ENCODE measurements around the gene CTXN2. TPM values are rescaled to one million over a fixed set of nuclear protein-coding genes. Genes with fewer than 3 reads are reported as not detected.

The CTXN2 gene
- total RNA-seq, 4 donors from 2014 or later = not detected

GRCh38 chr15:48244921-48245320 lies 53.5 kb downstream of the CTXN2 start:
- H3K36me3 ChIP-seq = no peaks in the 10 kb centered on the region
- H3K27me3 ChIP-seq = no peaks in the 10 kb centered on the region
- H3K4me1 ChIP-seq = no peaks in the 10 kb centered on the region
- ATAC-seq = no peak
- H3K27ac ChIP-seq = no peak overlapping the region
- H3K9me3 ChIP-seq = no peaks in the 10 kb centered on the region
- 78 to 94% methylated on average over 1 of the region's 1 CpG for WGBS, 2 donors (ENCODE audit: low coverage in 1 of 2)
- no peak overlapping the region for H3K4me3 ChIP-seq
- no peak for TF ChIP-seq POLR2AphosphoS5 (IDR thresholded peaks at IDR 0.05)
- TF ChIP-seq EP300 (IDR thresholded peaks at IDR 0.05) = no peak
- TF ChIP-seq CTCF (IDR thresholded peaks at IDR 0.05) = no peak
- TF ChIP-seq POLR2A (IDR thresholded peaks at IDR 0.05) = no peak

DNA sequence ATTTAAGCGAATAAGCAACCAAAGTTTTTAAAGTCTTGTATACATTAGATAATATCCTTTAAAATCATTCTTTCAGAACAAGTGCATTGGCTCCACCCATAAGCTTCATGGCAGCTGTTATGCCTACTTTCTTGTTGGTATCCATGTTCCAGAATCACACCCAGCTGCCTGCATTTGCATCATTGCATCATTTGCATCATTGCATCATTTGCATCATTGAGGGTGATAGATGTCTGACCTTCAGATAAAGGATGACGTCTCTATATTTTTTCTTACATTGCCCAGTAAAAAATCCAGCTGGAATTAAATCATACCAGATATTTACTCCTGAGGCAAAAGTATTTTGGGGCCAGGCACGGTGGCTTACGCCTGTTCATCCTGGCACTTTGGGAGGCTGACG lies 56.9 kb downstream of the CTXN2 start:
- TF ChIP-seq POLR2A (IDR thresholded peaks at IDR 0.05) (no peak), POLR2AphosphoS5 (IDR thresholded peaks at IDR 0.05) (no peak), CTCF (IDR thresholded peaks at IDR 0.05) (no peak), EP300 (IDR thresholded peaks at IDR 0.05) (no peak)
- Histone ChIP-seq H3K4me3 (no peak overlapping the region), H3K27ac (no peak overlapping the region), H3K9me3 (no peaks in the 10 kb centered on the region), H3K27me3 (no peaks in the 10 kb centered on the region), H3K4me1 (no peaks in the 10 kb centered on the region), H3K36me3 (no peaks in the 10 kb centered on the region)
- WGBS, 2 donors (ENCODE audit: low coverage in 1 of 2) = 94 to 100% methylated on average over 1 to 5 of the region's 5 CpGs
- no peak for ATAC-seq

DNA sequence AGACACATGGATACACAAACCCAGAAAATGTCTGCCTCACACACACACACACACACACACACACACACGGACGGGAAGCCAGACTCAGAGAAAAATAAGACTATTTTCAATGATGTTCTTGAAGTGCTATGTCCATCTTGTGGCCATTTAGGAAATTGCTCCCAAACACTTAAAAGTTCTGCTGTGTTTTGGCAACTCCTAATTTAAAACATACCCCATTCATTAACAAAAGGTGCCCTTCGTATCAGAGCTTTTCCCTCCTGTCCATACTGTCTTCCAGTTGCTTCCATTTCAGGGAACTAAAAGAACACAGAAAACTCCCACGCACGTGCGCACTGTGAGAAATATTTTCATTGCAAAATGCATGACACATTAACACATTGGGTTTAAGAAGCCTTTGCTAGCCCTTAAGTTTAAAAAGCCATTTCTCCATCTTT lies 59.2 kb downstream of the CTXN2 start:
- no peaks in the 10 kb centered on the region for H3K36me3 ChIP-seq
- 25 to 47% methylated on average over 5 to 6 of the region's 6 CpGs for WGBS, 2 donors (ENCODE audit: low coverage in 1 of 2)

DNA sequence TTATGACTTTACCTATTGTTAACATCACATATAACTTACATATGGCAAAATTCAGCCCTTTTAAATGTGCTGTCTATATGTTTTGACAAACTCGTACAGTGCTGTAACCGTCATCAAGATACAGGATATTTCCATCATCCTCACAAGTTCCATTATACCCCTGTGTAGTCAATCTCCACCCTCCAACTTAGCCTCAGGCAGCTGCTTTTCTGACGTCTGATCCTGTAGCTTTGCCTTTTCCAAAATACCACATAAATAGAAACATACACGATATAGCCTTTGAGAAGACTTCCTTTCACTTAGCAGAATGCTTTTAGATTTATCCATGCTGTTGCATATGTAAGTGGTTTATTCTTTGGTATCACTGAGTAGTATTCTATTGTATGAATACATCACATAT lies 61.7 kb downstream of the CTXN2 start:
- H3K4me3 ChIP-seq = no peak overlapping the region
- TF ChIP-seq POLR2AphosphoS5 (IDR thresholded peaks at IDR 0.05) (no peak), CTCF (IDR thresholded peaks at IDR 0.05) (no peak), EP300 (IDR thresholded peaks at IDR 0.05) (no peak), POLR2A (IDR thresholded peaks at IDR 0.05) (no peak)
- H3K27me3 ChIP-seq = no peaks in the 10 kb centered on the region
- WGBS, 2 donors (ENCODE audit: low coverage in 1 of 2) = 45 to 55% methylated on average over 4 of the region's 4 CpGs
- H3K9me3 ChIP-seq = no peaks in the 10 kb centered on the region
- no peaks in the 10 kb centered on the region for H3K36me3 ChIP-seq
- H3K4me1 ChIP-seq = no peaks in the 10 kb centered on the region
- ATAC-seq = no peak
- H3K27ac ChIP-seq = no peak overlapping the region

More for the DNA sequence above, 59.2 kb downstream of the CTXN2 start:
- Histone ChIP-seq H3K4me1 (no peaks in the 10 kb centered on the region), H3K4me3 (no peak overlapping the region), H3K27ac (no peak overlapping the region), H3K27me3 (no peaks in the 10 kb centered on the region), H3K9me3 (no peaks in the 10 kb centered on the region)
- TF ChIP-seq CTCF (IDR thresholded peaks at IDR 0.05) = peak; percentile 39 to 80 (median 72)
- no peak for TF ChIP-seq POLR2AphosphoS5 (IDR thresholded peaks at IDR 0.05)
- no peak for ATAC-seq

Other genes with a start within 250 kb of the CTXN2 start
- not detected for gene SLC24A5, start 70.7 kb upstream of the CTXN2 start, total RNA-seq
- 10 to 100 TPM; 19.3 to 94.2 (median 40.1) TPM for gene MYEF2, start 13.4 kb upstream of the CTXN2 start, total RNA-seq
- not detected for gene SLC12A1, start 14.6 kb downstream of the CTXN2 start, total RNA-seq
- gene DUT, start 139.8 kb downstream of the CTXN2 start, total RNA-seq = 100 to 1,000 TPM in 1 of 4 donors, 10 to 100 TPM in 3; 76.2 to 155 (median 80.9) TPM